HepG2 (cell line): ENCODE data around the gene SEC31B. TPM values are rescaled to one million over a fixed set of nuclear protein-coding genes. Genes with fewer than 3 reads are reported as not detected.
A peak's percentile ranks its signal among the peaks of the same experiment; 100 is the strongest.

Source experiments
- HIVEP1 ChIP-seq: sonication (generic); formaldehyde crosslinking; IDR thresholded peaks from 2 replicates; pipeline ENCODE4 v1.4.0; 2020; ENCODE audit warnings: mild to moderate bottlenecking, missing genetic modification reagents
- HMGXB3 ChIP-seq: sonication (generic); formaldehyde crosslinking; IDR thresholded peaks from 2 replicates; pipeline ENCODE4 v1.4.0; 2020; ENCODE audit warnings: missing genetic modification reagents, borderline replicate concordance
- RFXAP ChIP-seq: sonication (generic); formaldehyde crosslinking; IDR thresholded peaks from 2 replicates; pipeline ENCODE4 v1.4.0; 2020; ENCODE audit warnings: missing genetic modification reagents, borderline replicate concordance
- SNAPC4 ChIP-seq: sonication (generic); formaldehyde crosslinking; IDR thresholded peaks from 2 replicates; pipeline ENCODE4 v1.4.0; 2020; ENCODE audit warnings: mild to moderate bottlenecking, missing genetic modification reagents
- SNRNP70 ChIP-seq: fragments of 200-400 bp; formaldehyde crosslinking; IDR thresholded peaks from 2 replicates; pipeline ENCODE4 v1.6.1; 2017; ENCODE audit warnings: mild to moderate bottlenecking, low read depth, low read length, moderate library complexity
- SRSF4 ChIP-seq: fragments of 200-400 bp; formaldehyde crosslinking; IDR thresholded peaks from one replicate; pipeline ENCODE4 v1.6.1; 2018; ENCODE audit warnings: mild to moderate bottlenecking, low read depth, low read length, moderate library complexity; ENCODE audit not compliant: poor library complexity, severe bottlenecking
- ZBTB2 ChIP-seq: sonication (generic); formaldehyde crosslinking; IDR thresholded peaks from 2 replicates; pipeline ENCODE4 v1.8.0; 2022; ENCODE audit warnings: low read depth, missing genetic modification reagents
- ZBTB46 ChIP-seq: sonication (generic); formaldehyde crosslinking; IDR thresholded peaks from 2 replicates; pipeline ENCODE4 v1.4.0; 2020; ENCODE audit warnings: mild to moderate bottlenecking, missing genetic modification reagents, borderline replicate concordance
- ZNF224 ChIP-seq: sonication (generic); formaldehyde crosslinking; IDR thresholded peaks from 2 replicates; pipeline ENCODE4 v1.5.0; 2020; ENCODE audit warnings: mild to moderate bottlenecking, missing genetic modification reagents
- ZNF362 ChIP-seq: sonication (generic); formaldehyde crosslinking; IDR thresholded peaks from 2 replicates; pipeline ENCODE4 v1.4.0; 2020; ENCODE audit warnings: missing genetic modification reagents, mild to moderate bottlenecking, borderline replicate concordance
- ZNF589 ChIP-seq: sonication (generic); formaldehyde crosslinking; conservative IDR thresholded peaks from 2 replicates; pipeline ENCODE4 v1.8.0; 2022; ENCODE audit warnings: mild to moderate bottlenecking, moderate library complexity, missing genetic modification reagents
- ZNF816 ChIP-seq: sonication (generic); formaldehyde crosslinking; IDR thresholded peaks from 2 replicates; pipeline ENCODE4 v1.8.0; 2022; ENCODE audit warnings: missing genetic modification reagents, mild to moderate bottlenecking, borderline replicate concordance
- polyA plus RNA-seq, 8 experiments: library from polyadenylated mRNA; depleted of rRNA in 3 of 8; stranded (reverse) in 7 of 8; unstranded in 1 of 8; fragments of >200 nt; fragmentation: Illumina TruSeq in 4 of 8; extraction: Trizol in 4 of 8; gene quantifications; 2 replicates each; pipeline versions ENCODE4 v1.2.1 to v1.2.3, GENCODE V29; 2011 to 2016; ENCODE audit warnings: low read depth in 4 of 8, missing spikeins in 1 of 8, mixed read lengths in 1 of 8; ENCODE audit not compliant: insufficient read depth in 1 of 8
- total RNA-seq, 5 experiments: library from RNA; depleted of rRNA; stranded (reverse); fragments of >200 nt; fragmentation: Illumina TruSeq; extraction: Trizol; gene quantifications; 2 replicates each; pipeline ENCODE4 v1.2.3, GENCODE V29; 2016; ENCODE audit warnings: low read depth in 1 of 5

SEC31B gene
- total and polyA plus RNA-seq, 2 of the 13 experiments (the other 11 are each of a cell fraction or from before 2014, with no cell fraction given) = 2.0 to 8.3 TPM

- no peak for TF ChIP-seq HMGXB3
- TF ChIP-seq HIVEP1 (CRISPR knock-in tag) = no peak
- TF ChIP-seq SNAPC4 (CRISPR knock-in tag) = no peak
- TF ChIP-seq RFXAP (CRISPR knock-in tag) = peak; percentile 84; the same call in 1 of the 2 replicates
- no peak for TF ChIP-seq ZBTB46 (CRISPR knock-in tag)
- TF ChIP-seq SRSF4 = no peak
- no peak for TF ChIP-seq ZNF224 (CRISPR knock-in tag)
- TF ChIP-seq ZNF589 (CRISPR knock-in tag) = no peak
- no peak for TF ChIP-seq SNRNP70
- TF ChIP-seq ZBTB2 (CRISPR knock-in tag) = no peak
- no peak for TF ChIP-seq ZNF362 (CRISPR knock-in tag)
- no peak for TF ChIP-seq ZNF816 (CRISPR knock-in tag)
Measured at GRCh38 chr10:100482181-100482833, 37.4 kb downstream of the SEC31B start (continued).
